Skin of body (tissue), 2 donors: ENCODE data around the gene CAP1. TPM values are rescaled to one million over a fixed set of nuclear protein-coding genes. Genes with fewer than 3 reads are reported as not detected.
"Not testable (repeated sequence)": the region's sequence is repeated elsewhere in the genome, so short reads cannot be mapped to it uniquely, and the experiment has no call there.

ENCODE experiments used
- DNase-seq: peaks from one replicate; lab custom pipeline; 2025; lab: John Stamatoyannopoulos, UW
- total RNA-seq: library from RNA; depleted of rRNA; stranded (reverse); fragments of >200 nt; gene quantifications from one replicate; pipeline ENCODE4 v1.2.3, GENCODE V29; 2014

Gene CAP1
- total RNA-seq, 1 donor from 2014 or later: 141 TPM

GRCh38 chr1:40058453-40059337 lies 18.2 kb downstream of the CAP1 start:
- DNase-seq: no peak

- DNase-seq: no peak
Observed at GRCh38 chr1:40059338-40059959, 18.9 kb downstream of the CAP1 start.

GRCh38 chr1:40059960-40060750 lies 19.6 kb downstream of the CAP1 start:
- no peak for DNase-seq

- no peak for DNase-seq
Observed at GRCh38 chr1:40064797-40065499, 24.4 kb downstream of the CAP1 start.

- DNase-seq: no peak
Observed at GRCh38 chr1:40067023-40067422, 26.5 kb downstream of the CAP1 start.

GRCh38 chr1:40067851-40068250 lies 27.3 kb downstream of the CAP1 start:
- no peak for DNase-seq

- DNase-seq: no peak
Observed at GRCh38 chr1:40072142-40072541, 31.6 kb downstream of the CAP1 start.

GRCh38 chr1:40073062-40073461 lies 32.5 kb downstream of the CAP1 start:
- no peak for DNase-seq

- no peak for DNase-seq
Observed at GRCh38 chr1:40075266-40075665, 34.7 kb downstream of the CAP1 start.

- DNase-seq: peak; percentile 23
Observed at GRCh38 chr1:40076895-40077312, 36.4 kb downstream of the CAP1 start.

GRCh38 chr1:40078512-40079333 lies 38.2 kb downstream of the CAP1 start:
- no peak for DNase-seq

GRCh38 chr1:40079774-40080400 lies 39.4 kb downstream of the CAP1 start:
- DNase-seq: no peak

GRCh38 chr1:40081871-40082270 lies 41.3 kb downstream of the CAP1 start:
- DNase-seq: no peak

- not testable (repeated sequence) for DNase-seq
Observed at GRCh38 chr1:40084750-40085149, 44.2 kb downstream of the CAP1 start.

GRCh38 chr1:40090652-40091355 lies 50.3 kb downstream of the CAP1 start:
- no peak for DNase-seq

GRCh38 chr1:40092241-40092640 lies 51.7 kb downstream of the CAP1 start:
- no peak for DNase-seq

GRCh38 chr1:40092706-40093639 lies 52.4 kb downstream of the CAP1 start:
- DNase-seq: no peak

- no peak for DNase-seq
Observed at GRCh38 chr1:40094466-40095110, 54.1 kb downstream of the CAP1 start.
